GM12878 (cell line): ENCODE results near the gene PIEZO2. TPM values are rescaled to one million over a fixed set of nuclear protein-coding genes. Genes with fewer than 3 reads are reported as not detected.
A peak's percentile ranks its signal among the peaks of the same experiment; 100 is the strongest.

Experiments used
- CBFB ChIP-seq: IDR thresholded peaks from 2 replicates; pipeline ENCODE4 v1.6.1; 2016; ENCODE audit warnings: antibody characterized with exemption, low read depth
- CBX3 ChIP-seq: fragments of 200-600 bp; sonication (generic); IDR thresholded peaks from 2 replicates; pipeline ENCODE4 v1.6.1; 2016; ENCODE audit warnings: low read depth, borderline replicate concordance
- CBX5 ChIP-seq: sonication (generic); IDR thresholded peaks from 2 replicates; pipeline ENCODE4 v1.6.1; 2016; ENCODE audit warnings: low read depth, moderate library complexity, mild to moderate bottlenecking, inconsistent platforms
- EP300 ChIP-seq, 2 experiments: fragments of 150-350 bp in 1 of 2; IDR thresholded peaks; 2 replicates each; pipeline ENCODE4 v1.6.1; 2011 to 2012; ENCODE audit warnings: low read depth in 2 of 2, low read length in 2 of 2, borderline replicate concordance in 1 of 2, improper control_type of control experiment in 1 of 2, inconsistent platforms in 1 of 2; ENCODE audit not compliant: control insufficient read depth in 1 of 2
- FOXK2 ChIP-seq: fragments of 450-650 bp; IDR thresholded peaks from 2 replicates; pipeline ENCODE4 v1.6.1; 2017; ENCODE audit warnings: mild to moderate bottlenecking, moderate library complexity
- IKZF1 ChIP-seq: fragments of 450-650 bp; conservative IDR thresholded peaks from 2 replicates; pipeline ENCODE4 v1.6.1; 2017; ENCODE audit warnings: antibody characterized with exemption, mild to moderate bottlenecking
- IKZF2 ChIP-seq, 2 experiments: fragments of 450-650 bp; IDR thresholded peaks; 2 replicates each; pipeline ENCODE4 v1.6.1; 2017; ENCODE audit warnings: mild to moderate bottlenecking in 2 of 2, moderate library complexity in 2 of 2
- MTA2 ChIP-seq: fragments of 450-650 bp; IDR thresholded peaks from 2 replicates; pipeline ENCODE4 v1.6.1; 2016; ENCODE audit warnings: low read depth, mild to moderate bottlenecking, moderate library complexity
- MYC ChIP-seq: IDR thresholded peaks from 2 replicates; pipeline ENCODE4 v1.6.1; 2011; ENCODE audit warnings: mild to moderate bottlenecking, low read length, moderate library complexity, inconsistent platforms; ENCODE audit not compliant: insufficient read depth, insufficient replicate concordance, insufficient read length, severe bottlenecking
- NFIC ChIP-seq: IDR thresholded peaks from 2 replicates; pipeline ENCODE4 v1.6.1; 2012; ENCODE audit warnings: low read depth, mild to moderate bottlenecking, inconsistent platforms, low read length, moderate library complexity
- NFYB ChIP-seq: IDR thresholded peaks from 2 replicates; pipeline ENCODE4 v1.6.1; 2011; ENCODE audit warnings: low read depth, mild to moderate bottlenecking, low read length, improper control_type of control experiment, moderate library complexity; ENCODE audit not compliant: insufficient read depth
- NR2C2 ChIP-seq: IDR thresholded peaks from 2 replicates; pipeline ENCODE4 v1.6.1; 2011; ENCODE audit warnings: borderline replicate concordance, low read depth; ENCODE audit not compliant: control insufficient read depth, insufficient read length
- PAX5 ChIP-seq: IDR thresholded peaks from 2 replicates; pipeline ENCODE4 v1.6.1; 2011; ENCODE audit warnings: low read depth, low read length, borderline replicate concordance
- POLR2A ChIP-seq: IDR thresholded peaks from 2 replicates; pipeline ENCODE4 v1.6.1; 2011; ENCODE audit warnings: low read depth, mild to moderate bottlenecking, low read length
- SMARCA5 ChIP-seq: fragments of 450-650 bp; IDR thresholded peaks from 2 replicates; pipeline ENCODE4 v1.6.1; 2017; ENCODE audit warnings: mild to moderate bottlenecking
- SREBF1 ChIP-seq: IDR thresholded peaks from 2 replicates; pipeline ENCODE4 v1.6.1; 2012; ENCODE audit warnings: mild to moderate bottlenecking, low read length
- SREBF2 ChIP-seq: IDR thresholded peaks from 2 replicates; pipeline ENCODE4 v1.6.1; 2012; ENCODE audit warnings: mild to moderate bottlenecking, low read length
- TBL1XR1 ChIP-seq: IDR thresholded peaks from 2 replicates; pipeline ENCODE4 v1.6.1; 2012; ENCODE audit warnings: low read depth, low read length, improper control_type of control experiment
- USF1 ChIP-seq: IDR thresholded peaks from 2 replicates; pipeline ENCODE4 v1.6.1; 2011; ENCODE audit warnings: borderline replicate concordance, low read depth, mild to moderate bottlenecking, moderate library complexity, mixed read lengths, low read length; ENCODE audit not compliant: insufficient read depth; ENCODE audit errors: extremely low read length
- ZBTB4 ChIP-seq: fragments of 450-650 bp; formaldehyde crosslinking; IDR thresholded peaks from 2 replicates; pipeline ENCODE4 v1.4.0; 2022; ENCODE audit warnings: mild to moderate bottlenecking, moderate library complexity
- ZSCAN29 ChIP-seq: fragments of 450-650 bp; IDR thresholded peaks from 2 replicates; pipeline ENCODE4 v1.6.1; 2017; ENCODE audit warnings: mild to moderate bottlenecking, moderate library complexity
- polyA plus RNA-seq, 11 experiments: library from polyadenylated mRNA; depleted of rRNA in 4 of 11; unstranded in 6 of 11; stranded (reverse) in 5 of 11; fragments of >200 nt; fragmentation: Nextera tagmentation in 4 of 11; fragmentation: Illumina TruSeq in 1 of 11; extraction: Ambion mirVana in 4 of 11; extraction: Trizol in 1 of 11; gene quantifications; 1 replicate in 1 of 11; 2 replicates in 10 of 11; pipeline versions ENCODE4 v1.2.1 to v1.2.3, GENCODE V29; 2011 to 2016; ENCODE audit warnings: inconsistent platforms in 2 of 11, missing spikeins in 2 of 11, low read depth in 1 of 11
- total RNA-seq, 4 experiments: library from RNA; depleted of rRNA in 3 of 4; stranded (reverse); fragments of >200 nt in 3 of 4; fragmentation: Illumina TruSeq in 1 of 4; extraction: Trizol in 1 of 4; gene quantifications; 2 replicates each; pipeline versions ENCODE4 v1.2.1 to v1.2.3, GENCODE V29; 2013 to 2021
- TF ChIP-seq, protein P1 (sequence below): IDR thresholded peaks from 2 replicates; pipeline ENCODE4 v1.6.1; 2012; ENCODE audit warnings: low read depth, low read length, improper control_type of control experiment
- TF ChIP-seq, protein P2 (sequence below): fragments of 450-650 bp; IDR thresholded peaks from 2 replicates; pipeline ENCODE4 v1.6.1; 2016; ENCODE audit warnings: mild to moderate bottlenecking, moderate library complexity, borderline replicate concordance

The PIEZO2 gene
- total and polyA plus RNA-seq, 10 of the 15 experiments (the other 5 are each of a cell fraction or from before 2014, with no cell fraction given), result 6.7 to 42.3 (median 27.4) TPM

- TF ChIP-seq ZBTB4 (no peak), SREBF2 (no peak), SREBF1 (no peak), USF1 (no peak), EP300 (IDR thresholded peaks at IDR 0.05; ENCODE audit: borderline replicate concordance in 1 of 2, control insufficient read depth in 1 of 2, low read depth in 2 of 2, low read length in 2 of 2) (0 out of 4 replicates have a peak, but pooled peaks of 1 of the 2 experiments have one; percentile 17), MTA2 (peak; percentile 52; the same call in 1 of the 2 replicates), NFYB (no peak), SMARCA5 (no peak), TBL1XR1 (no peak), CBX3 (no peak), POLR2A (no peak), MYC (no peak), IKZF1 (peak; percentile 62), NR2C2 (no peak), PAX5 (no peak), IKZF2 (IDR thresholded peaks at IDR 0.05) (peak; percentile 40 to 53; a peak in 2 of 4 replicates), CBX5 (no peak), NFIC (no peak; the same call in 1 of the 2 replicates), ZSCAN29 (no peak), CBFB (no peak), FOXK2 (no peak)
- TF ChIP-seq, protein P1, sequence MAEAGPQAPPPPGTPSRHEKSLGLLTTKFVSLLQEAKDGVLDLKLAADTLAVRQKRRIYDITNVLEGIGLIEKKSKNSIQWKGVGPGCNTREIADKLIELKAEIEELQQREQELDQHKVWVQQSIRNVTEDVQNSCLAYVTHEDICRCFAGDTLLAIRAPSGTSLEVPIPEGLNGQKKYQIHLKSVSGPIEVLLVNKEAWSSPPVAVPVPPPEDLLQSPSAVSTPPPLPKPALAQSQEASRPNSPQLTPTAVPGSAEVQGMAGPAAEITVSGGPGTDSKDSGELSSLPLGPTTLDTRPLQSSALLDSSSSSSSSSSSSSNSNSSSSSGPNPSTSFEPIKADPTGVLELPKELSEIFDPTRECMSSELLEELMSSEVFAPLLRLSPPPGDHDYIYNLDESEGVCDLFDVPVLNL, result no peak
- TF ChIP-seq, protein P2, sequence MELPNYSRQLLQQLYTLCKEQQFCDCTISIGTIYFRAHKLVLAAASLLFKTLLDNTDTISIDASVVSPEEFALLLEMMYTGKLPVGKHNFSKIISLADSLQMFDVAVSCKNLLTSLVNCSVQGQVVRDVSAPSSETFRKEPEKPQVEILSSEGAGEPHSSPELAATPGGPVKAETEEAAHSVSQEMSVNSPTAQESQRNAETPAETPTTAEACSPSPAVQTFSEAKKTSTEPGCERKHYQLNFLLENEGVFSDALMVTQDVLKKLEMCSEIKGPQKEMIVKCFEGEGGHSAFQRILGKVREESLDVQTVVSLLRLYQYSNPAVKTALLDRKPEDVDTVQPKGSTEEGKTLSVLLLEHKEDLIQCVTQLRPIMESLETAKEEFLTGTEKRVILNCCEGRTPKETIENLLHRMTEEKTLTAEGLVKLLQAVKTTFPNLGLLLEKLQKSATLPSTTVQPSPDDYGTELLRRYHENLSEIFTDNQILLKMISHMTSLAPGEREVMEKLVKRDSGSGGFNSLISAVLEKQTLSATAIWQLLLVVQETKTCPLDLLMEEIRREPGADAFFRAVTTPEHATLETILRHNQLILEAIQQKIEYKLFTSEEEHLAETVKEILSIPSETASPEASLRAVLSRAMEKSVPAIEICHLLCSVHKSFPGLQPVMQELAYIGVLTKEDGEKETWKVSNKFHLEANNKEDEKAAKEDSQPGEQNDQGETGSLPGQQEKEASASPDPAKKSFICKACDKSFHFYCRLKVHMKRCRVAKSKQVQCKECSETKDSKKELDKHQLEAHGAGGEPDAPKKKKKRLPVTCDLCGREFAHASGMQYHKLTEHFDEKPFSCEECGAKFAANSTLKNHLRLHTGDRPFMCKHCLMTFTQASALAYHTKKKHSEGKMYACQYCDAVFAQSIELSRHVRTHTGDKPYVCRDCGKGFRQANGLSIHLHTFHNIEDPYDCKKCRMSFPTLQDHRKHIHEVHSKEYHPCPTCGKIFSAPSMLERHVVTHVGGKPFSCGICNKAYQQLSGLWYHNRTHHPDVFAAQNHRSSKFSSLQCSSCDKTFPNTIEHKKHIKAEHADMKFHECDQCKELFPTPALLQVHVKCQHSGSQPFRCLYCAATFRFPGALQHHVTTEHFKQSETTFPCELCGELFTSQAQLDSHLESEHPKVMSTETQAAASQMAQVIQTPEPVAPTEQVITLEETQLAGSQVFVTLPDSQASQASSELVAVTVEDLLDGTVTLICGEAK, result no peak
Observed at GRCh38 chr18:11042247-11042646, 107.1 kb downstream of the PIEZO2 start (continued).
